Osteoblast (primary cell): ENCODE results near the gene ZCWPW1. TPM values are rescaled to one million over a fixed set of nuclear protein-coding genes. Genes with fewer than 3 reads are reported as not detected.

Source experiments
- DNase-seq: peaks from one replicate; pipeline ENCODE4 v3.0.0; 2011; ENCODE audit warnings: low spot score, mixed read lengths; ENCODE audit not compliant: insufficient read length; ENCODE audit errors: missing footprints
- H2AFZ ChIP-seq: 2 replicates; pipeline ENCODE4 v1.6.0; 2011; ENCODE audit warnings: mild to moderate bottlenecking, low read length
- H3K27ac ChIP-seq: 2 replicates; pipeline ENCODE4 v1.5.1; 2011; ENCODE audit warnings: mild to moderate bottlenecking, low read depth, low read length, moderate library complexity
- H3K27me3 ChIP-seq: 2 replicates; pipeline ENCODE4 v1.6.0; 2012; ENCODE audit warnings: mild to moderate bottlenecking, control low read depth, inconsistent platforms, low read length, moderate library complexity; ENCODE audit not compliant: insufficient read depth
- H3K36me3 ChIP-seq: 2 replicates; pipeline ENCODE4 v1.5.1; 2011; ENCODE audit warnings: mild to moderate bottlenecking, low read length, control low read depth, moderate library complexity; ENCODE audit not compliant: insufficient read depth
- H3K4me1 ChIP-seq: 2 replicates; pipeline ENCODE4 v1.5.1; 2011; ENCODE audit warnings: mild to moderate bottlenecking, low read length, control low read depth, moderate library complexity; ENCODE audit not compliant: insufficient read depth
- H3K4me2 ChIP-seq: 2 replicates; pipeline ENCODE4 v1.6.0; 2011; ENCODE audit warnings: mild to moderate bottlenecking, low read length; ENCODE audit not compliant: insufficient read depth
- H3K4me3 ChIP-seq: fragments of 200-600 bp; sonication (generic); 3 replicates; pipeline ENCODE4 v1.5.1; 2012; ENCODE audit warnings: mild to moderate bottlenecking, low read length, inconsistent platforms; ENCODE audit not compliant: insufficient read depth
- H3K79me2 ChIP-seq: 2 replicates; pipeline ENCODE4 v1.6.0; 2012; ENCODE audit warnings: mild to moderate bottlenecking, low read length, control low read depth, inconsistent platforms; ENCODE audit not compliant: insufficient read depth
- H3K9me3 ChIP-seq: 2 replicates; pipeline ENCODE4 v1.5.1; 2011; ENCODE audit warnings: low read depth, low read length, control low read depth
- H4K20me1 ChIP-seq: 2 replicates; pipeline ENCODE4 v1.6.0; 2012; ENCODE audit warnings: mild to moderate bottlenecking, low read length, control low read depth; ENCODE audit not compliant: insufficient read depth
- CTCF ChIP-seq: IDR thresholded peaks from 2 replicates; pipeline ENCODE4 v1.5.1; 2011; ENCODE audit warnings: mild to moderate bottlenecking, low read depth, low read length, moderate library complexity; ENCODE audit errors: extremely low read depth
- total RNA-seq: library from RNA; depleted of rRNA; stranded (reverse); fragments of >200 nt; gene quantifications from 2 replicates; pipeline ENCODE4 v1.2.3, GENCODE V29; 2012

ZCWPW1 gene
- total RNA-seq, 1 donor: 2.2 TPM

- Histone ChIP-seq H3K27me3 (peaks cover 15% of the 10 kb centered on the region), H2AFZ (no peak overlapping the region), H3K79me2 (no peaks in the 10 kb centered on the region), H3K27ac (no peak overlapping the region), H3K4me2 (no peak overlapping the region), H4K20me1 (no peaks in the 10 kb centered on the region), H3K36me3 (no peaks in the 10 kb centered on the region), H3K4me1 (no peaks in the 10 kb centered on the region), H3K9me3 (no peaks in the 10 kb centered on the region), H3K4me3 (no peak overlapping the region)
- DNase-seq: no peak
- no peak for TF ChIP-seq CTCF
Observed at GRCh38 chr7:100400656-100401055, 27.8 kb downstream of the ZCWPW1 start.

GRCh38 chr7:100400041-100400440 is 28.5 kb downstream of the ZCWPW1 start:
- H2AFZ ChIP-seq: no peak overlapping the region
- no peaks in the 10 kb centered on the region for H3K9me3 ChIP-seq
- no peaks in the 10 kb centered on the region for H3K4me1 ChIP-seq
- no peak for TF ChIP-seq CTCF
- H3K79me2 ChIP-seq: no peaks in the 10 kb centered on the region
- H4K20me1 ChIP-seq: no peaks in the 10 kb centered on the region
- no peak for DNase-seq
- peaks cover 15% of the 10 kb centered on the region for H3K27me3 ChIP-seq
- no peak overlapping the region for H3K27ac ChIP-seq
- H3K4me2 ChIP-seq: no peak overlapping the region
- H3K4me3 ChIP-seq: no peak overlapping the region
- no peaks in the 10 kb centered on the region for H3K36me3 ChIP-seq

GRCh38 chr7:100398239-100398638 is 30.3 kb downstream of the ZCWPW1 start:
- Histone ChIP-seq H3K4me3 (no peak overlapping the region), H3K4me2 (no peak overlapping the region), H3K9me3 (no peaks in the 10 kb centered on the region), H3K27ac (no peak overlapping the region), H3K79me2 (no peaks in the 10 kb centered on the region), H3K36me3 (no peaks in the 10 kb centered on the region), H3K4me1 (no peaks in the 10 kb centered on the region), H4K20me1 (no peaks in the 10 kb centered on the region), H2AFZ (no peak overlapping the region), H3K27me3 (peaks cover 18% of the 10 kb centered on the region)
- no peak for DNase-seq
- no peak for TF ChIP-seq CTCF

- Histone ChIP-seq H3K27ac (no peak overlapping the region), H3K27me3 (peaks cover 18% of the 10 kb centered on the region)
- no peak for TF ChIP-seq CTCF
Observed at GRCh38 chr7:100397315-100398081, 31.0 kb downstream of the ZCWPW1 start.

More at GRCh38 chr7:100397315-100398081, 31.0 kb downstream of the ZCWPW1 start:
- peaks cover 3% of the 10 kb centered on the region for H3K4me1 ChIP-seq
- H2AFZ ChIP-seq: no peak overlapping the region
- H3K4me2 ChIP-seq: no peak overlapping the region
- no peaks in the 10 kb centered on the region for H3K9me3 ChIP-seq
- H3K36me3 ChIP-seq: no peaks in the 10 kb centered on the region
- DNase-seq: no peak
- no peaks in the 10 kb centered on the region for H4K20me1 ChIP-seq
- H3K4me3 ChIP-seq: no peak overlapping the region
- H3K79me2 ChIP-seq: no peaks in the 10 kb centered on the region
